Mesenchymal stem cell (in vitro differentiated cells and primary cell): ENCODE data around the gene MRGPRX2. TPM values are rescaled to one million over a fixed set of nuclear protein-coding genes. Genes with fewer than 3 reads are reported as not detected.

Experiments used
- DNase-seq: peaks from one replicate; pipeline ENCODE4 v3.0.0-alpha.2; 2013
- H2AFZ ChIP-seq: one replicate; pipeline ENCODE4 v1.6.1; 2013; ENCODE audit warnings: low read depth, mild to moderate bottlenecking, control low read depth, inconsistent platforms, low read length, moderate library complexity
- H2AK5ac ChIP-seq: 2 replicates; pipeline ENCODE4 v1.6.1; 2013; ENCODE audit warnings: low read length, moderate library complexity, mild to moderate bottlenecking, inconsistent platforms; ENCODE audit not compliant: severe bottlenecking
- H2BK120ac ChIP-seq: one replicate; pipeline ENCODE4 v1.6.1; 2013; ENCODE audit warnings: low read depth, mild to moderate bottlenecking, inconsistent platforms, low read length, moderate library complexity
- H2BK12ac ChIP-seq, 2 experiments: one replicate each; pipeline ENCODE4 v1.6.1; 2013; ENCODE audit warnings: inconsistent platforms in 2 of 2, low read length in 2 of 2, mild to moderate bottlenecking in 2 of 2, moderate library complexity in 2 of 2, control low read depth in 1 of 2
- H2BK15ac ChIP-seq: one replicate; pipeline ENCODE4 v1.6.1; 2013; ENCODE audit warnings: mild to moderate bottlenecking, low read depth, inconsistent platforms; ENCODE audit not compliant: poor library complexity, severe bottlenecking
- H2BK5ac ChIP-seq: 2 replicates; pipeline ENCODE4 v1.6.1; 2013; ENCODE audit warnings: low read depth, mild to moderate bottlenecking, low read length, control low read depth, inconsistent platforms; ENCODE audit not compliant: poor library complexity, severe bottlenecking
- H3K14ac ChIP-seq, 2 experiments: one replicate each; pipeline ENCODE4 v1.6.1; 2013; ENCODE audit warnings: inconsistent platforms in 2 of 2, low read length in 2 of 2, control low read depth in 1 of 2, mild to moderate bottlenecking in 1 of 2, moderate library complexity in 1 of 2
- H3K18ac ChIP-seq, 2 experiments: one replicate each; pipeline ENCODE4 v1.6.1; 2013; ENCODE audit warnings: inconsistent platforms in 2 of 2, low read length in 2 of 2, control low read depth in 1 of 2, low read depth in 1 of 2, mild to moderate bottlenecking in 1 of 2
- H3K23ac ChIP-seq, 2 experiments: one replicate each; pipeline ENCODE4 v1.6.1; 2013; ENCODE audit warnings: inconsistent platforms in 2 of 2, low read length in 2 of 2, mild to moderate bottlenecking in 2 of 2, moderate library complexity in 2 of 2, control low read depth in 1 of 2
- H3K27ac ChIP-seq: 2 replicates; pipeline ENCODE4 v1.5.1; 2013; ENCODE audit warnings: mild to moderate bottlenecking, moderate library complexity, low read length, control low read depth, inconsistent platforms; ENCODE audit not compliant: poor library complexity, severe bottlenecking
- H3K27me3 ChIP-seq, 2 experiments: 2 replicates each; pipeline versions ENCODE4 v1.6.1 to v1.7.0; 2013; ENCODE audit warnings: low read length in 2 of 2, mild to moderate bottlenecking in 2 of 2, moderate library complexity in 2 of 2, control low read depth in 1 of 2, inconsistent platforms in 1 of 2; ENCODE audit not compliant: control insufficient read depth in 1 of 2, insufficient read depth in 1 of 2
- H3K36me3 ChIP-seq, 2 experiments: 2 replicates each; pipeline versions ENCODE4 v1.6.1 to v1.7.0; 2013; ENCODE audit warnings: low read length in 2 of 2, control low read depth in 1 of 2, inconsistent platforms in 1 of 2, low read depth in 1 of 2, mild to moderate bottlenecking in 1 of 2; ENCODE audit not compliant: insufficient read depth in 2 of 2, control insufficient read depth in 1 of 2
- H3K4ac ChIP-seq, 2 experiments: one replicate each; pipeline ENCODE4 v1.6.1; 2013; ENCODE audit warnings: inconsistent platforms in 2 of 2, low read length in 2 of 2, mild to moderate bottlenecking in 2 of 2, moderate library complexity in 2 of 2, control low read depth in 1 of 2, low read depth in 1 of 2
- H3K4me1 ChIP-seq: 2 replicates; pipeline ENCODE4 v1.6.1; 2013; ENCODE audit warnings: low read depth, low read length, control low read depth; ENCODE audit not compliant: control insufficient read depth, insufficient read depth
- H3K4me2 ChIP-seq: 2 replicates; pipeline ENCODE4 v1.6.1; 2013; ENCODE audit warnings: low read length, mild to moderate bottlenecking, inconsistent platforms; ENCODE audit not compliant: poor library complexity, severe bottlenecking
- H3K4me3 ChIP-seq, 2 experiments: 2 replicates each; pipeline versions ENCODE4 v1.5.1 to v1.7.0; 2013; ENCODE audit warnings: low read length in 2 of 2, mild to moderate bottlenecking in 2 of 2, control low read depth in 1 of 2, low read depth in 1 of 2; ENCODE audit not compliant: insufficient read depth in 1 of 2
- H3K79me1 ChIP-seq: replicated peaks from 2 replicates; pipeline ENCODE4 v1.6.1; 2013; ENCODE audit warnings: mild to moderate bottlenecking, control low read depth, low read length, inconsistent platforms; ENCODE audit not compliant: poor library complexity, severe bottlenecking
- H3K9ac ChIP-seq: 2 replicates; pipeline ENCODE4 v1.7.0; 2013; ENCODE audit warnings: mild to moderate bottlenecking, low read length, moderate library complexity
- H3K9me3 ChIP-seq: 2 replicates; pipeline ENCODE4 v1.7.0; 2013; ENCODE audit warnings: mild to moderate bottlenecking, low read length; ENCODE audit not compliant: control insufficient read depth
- H4K8ac ChIP-seq: one replicate; pipeline ENCODE4 v1.6.1; 2013; ENCODE audit warnings: inconsistent platforms, mild to moderate bottlenecking, low read length, moderate library complexity
- H4K91ac ChIP-seq: one replicate; pipeline ENCODE4 v1.6.1; 2013; ENCODE audit warnings: mild to moderate bottlenecking, low read length, inconsistent platforms
- WGBS: methylation state at CpG from one replicate; pipeline ENCODE4 v1.1.7; 2013; ENCODE audit warnings: mixed read lengths; 5-methylcytosine and 5-hydroxymethylcytosine counted together
- polyA plus RNA-seq, 2 experiments: library from polyadenylated mRNA; stranded (reverse); fragments of 200-250 nt; gene quantifications; one replicate each; pipeline ENCODE4 v1.2.3, GENCODE V29; 2013

Gene MRGPRX2
- polyA plus RNA-seq (2013, experiment 1 of 2): not detected
- not detected for polyA plus RNA-seq (2013, experiment 2 of 2)

DNA sequence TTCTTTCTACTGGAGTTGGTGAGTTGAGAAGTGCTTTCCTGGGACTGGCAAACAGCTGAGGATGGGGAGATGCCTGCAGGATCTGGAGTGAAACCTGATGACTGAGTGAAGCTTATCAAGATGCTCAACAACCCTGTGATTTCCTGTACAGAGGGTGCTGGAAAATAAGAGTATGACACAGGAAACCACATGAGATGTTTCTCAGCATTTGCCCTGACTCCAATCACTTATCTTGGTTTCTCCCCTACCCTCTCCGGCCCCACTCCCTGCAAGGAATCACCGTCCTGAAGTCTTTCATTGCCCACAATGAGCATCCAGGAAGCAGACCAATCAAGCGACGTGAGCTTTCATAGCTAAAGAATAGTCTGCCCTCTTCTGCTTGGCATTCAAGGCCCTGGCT lies at the start of gene MRGPRX2:
Gene MRGPRX2, minus strand, starts transcription at position 89 of the 400 bp plus-strand sequence. CDS start 4,315 bp downstream, outside the sequence.
- no peaks in the 10 kb centered on the region for H3K36me3 ChIP-seq
- H4K8ac ChIP-seq: no peak within 1 kb of the TSS
- no peak within 1 kb of the TSS for H4K91ac ChIP-seq
- H3K9me3 ChIP-seq: no peaks in the 10 kb centered on the region
- H2AFZ ChIP-seq: no peak within 1 kb of the TSS
- H3K18ac ChIP-seq: no peak within 1 kb of the TSS
- H2BK5ac ChIP-seq: no peak within 1 kb of the TSS
- no peak within 1 kb of the TSS for H3K14ac ChIP-seq
- DNase-seq: no peak
- H3K9ac ChIP-seq: no peak within 1 kb of the TSS
- no peak within 1 kb of the TSS for H3K4ac ChIP-seq
- no peak within 1 kb of the TSS for H2AK5ac ChIP-seq
- no peak within 1 kb of the TSS for H2BK120ac ChIP-seq
- H3K4me2 ChIP-seq: no peak within 1 kb of the TSS
- 61% methylated on average over 4 of the region's 4 CpGs for WGBS
- H3K27ac ChIP-seq: no peak within 1 kb of the TSS
- no peak within 1 kb of the TSS for H3K23ac ChIP-seq
- H2BK15ac ChIP-seq: no peak within 1 kb of the TSS
- H3K27me3 ChIP-seq: peaks cover 18 to 68% of the 10 kb centered on the region in 2 experiments
- no peaks in the 10 kb centered on the region for H3K79me1 ChIP-seq
- H2BK12ac ChIP-seq: no peak within 1 kb of the TSS
- H3K4me3 ChIP-seq: no peak within 1 kb of the TSS
- no peaks in the 10 kb centered on the region for H3K4me1 ChIP-seq

- no peak overlapping the region for H3K4me2 ChIP-seq
- H4K91ac ChIP-seq: no peak overlapping the region
- no peak overlapping the region for H4K8ac ChIP-seq
- H3K27me3 ChIP-seq: peaks cover 43 to 70% of the 10 kb centered on the region in 2 experiments
- no peak overlapping the region for H2BK12ac ChIP-seq
- H2BK5ac ChIP-seq: no peak overlapping the region
- H3K79me1 ChIP-seq: no peaks in the 10 kb centered on the region
- no peak overlapping the region for H2BK15ac ChIP-seq
- H3K4me1 ChIP-seq: no peaks in the 10 kb centered on the region
- H2AK5ac ChIP-seq: no peak overlapping the region
- H2AFZ ChIP-seq: no peak overlapping the region
- no peak overlapping the region for H3K4ac ChIP-seq
- H3K9me3 ChIP-seq: no peaks in the 10 kb centered on the region
- H3K9ac ChIP-seq: no peak overlapping the region
- no peak overlapping the region for H3K18ac ChIP-seq
- H3K23ac ChIP-seq: no peak overlapping the region
- DNase-seq: no peak
- 98% methylated on average over 2 of the region's 3 CpGs for WGBS
- no peaks in the 10 kb centered on the region for H3K36me3 ChIP-seq
- no peak overlapping the region for H3K27ac ChIP-seq
- H3K4me3 ChIP-seq: no peak overlapping the region
- H3K14ac ChIP-seq: no peak overlapping the region
- H2BK120ac ChIP-seq: no peak overlapping the region
Measured at GRCh38 chr11:19110295-19110694, 49.8 kb upstream of the MRGPRX2 start.

- Histone ChIP-seq H2AK5ac (no peak overlapping the region), H3K27me3 (peaks cover 41 to 80% of the 10 kb centered on the region in 2 experiments), H3K79me1 (no peaks in the 10 kb centered on the region), H4K8ac (no peak overlapping the region), H3K9me3 (no peaks in the 10 kb centered on the region), H3K27ac (no peak overlapping the region), H3K23ac (no peak overlapping the region), H2AFZ (no peak overlapping the region), H2BK120ac (no peak overlapping the region), H3K4ac (no peak overlapping the region), H2BK12ac (no peak overlapping the region), H3K4me1 (peaks cover 2% of the 10 kb centered on the region), H3K9ac (no peak overlapping the region), H2BK15ac (no peak overlapping the region), H3K4me3 (no peak overlapping the region), H3K14ac (no peak overlapping the region), H2BK5ac (no peak overlapping the region), H3K4me2 (no peak overlapping the region), H3K36me3 (no peaks in the 10 kb centered on the region), H4K91ac (no peak overlapping the region), H3K18ac (no peak overlapping the region)
- DNase-seq: no peak
- 100% methylated on average over 1 of the region's 1 CpG for WGBS
Measured at GRCh38 chr11:19107125-19107524, 46.6 kb upstream of the MRGPRX2 start.

DNA sequence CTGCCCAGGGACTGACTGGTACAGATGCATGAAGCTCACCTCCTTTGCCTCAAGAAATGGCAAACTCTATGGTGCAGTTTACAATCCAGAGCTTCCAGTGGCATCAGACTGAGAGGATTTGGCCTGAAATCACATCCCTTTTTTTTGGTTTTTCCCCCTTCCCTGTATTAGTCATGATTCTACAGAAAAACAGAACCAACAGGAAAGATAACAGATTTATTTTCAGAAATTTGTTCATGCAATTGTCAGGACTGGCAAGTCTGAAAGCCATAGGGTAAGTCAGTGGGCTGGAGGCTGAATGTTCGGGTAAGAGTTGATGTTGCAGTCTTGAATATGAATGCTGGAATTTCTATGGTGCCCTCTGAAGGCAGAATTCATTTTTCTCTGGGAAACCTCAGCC lies 44.5 kb upstream of the MRGPRX2 start:
- Histone ChIP-seq H3K4me2 (no peak overlapping the region), H3K27ac (no peak overlapping the region), H2AFZ (no peak overlapping the region), H3K36me3 (no peaks in the 10 kb centered on the region), H2BK15ac (no peak overlapping the region), H3K9me3 (peaks cover 7% of the 10 kb centered on the region), H2BK120ac (no peak overlapping the region), H3K27me3 (peaks cover 34 to 86% of the 10 kb centered on the region in 2 experiments), H3K4ac (no peak overlapping the region), H3K79me1 (no peaks in the 10 kb centered on the region), H3K4me3 (no peak overlapping the region), H3K23ac (no peak overlapping the region), H2BK5ac (no peak overlapping the region), H2AK5ac (no peak overlapping the region), H3K14ac (no peak overlapping the region), H3K18ac (no peak overlapping the region), H3K4me1 (peaks cover 2% of the 10 kb centered on the region), H4K8ac (no peak overlapping the region), H3K9ac (no peak overlapping the region), H4K91ac (no peak overlapping the region), H2BK12ac (no peak overlapping the region)
- DNase-seq: no peak
- 92% methylated on average over 1 of the region's 1 CpG for WGBS
